Fibroblast of mammary gland (primary cell): Measurements from ENCODE around the gene TKTL1.
"Not testable (repeated sequence)": the region's sequence is repeated elsewhere in the genome, so short reads cannot be mapped to it uniquely, and the experiment has no call there.

ENCODE experiments used
- DNase-seq: peaks from one replicate; pipeline ENCODE4 v3.0.0-alpha.2; 2010; ENCODE audit warnings: low read depth
- H3K4me3 ChIP-seq: 2 replicates; pipeline ENCODE4 v1.5.1; 2011; ENCODE audit warnings: low read depth, mild to moderate bottlenecking, low read length, moderate library complexity; ENCODE audit not compliant: control insufficient read depth
- TF ChIP-seq, protein P1 (sequence below): conservative IDR thresholded peaks from 2 replicates; pipeline ENCODE4 v1.5.1; 2011; ENCODE audit warnings: low read depth, low read length, inconsistent platforms; ENCODE audit not compliant: control insufficient read depth, insufficient read depth

Gene TKTL1, protein sequence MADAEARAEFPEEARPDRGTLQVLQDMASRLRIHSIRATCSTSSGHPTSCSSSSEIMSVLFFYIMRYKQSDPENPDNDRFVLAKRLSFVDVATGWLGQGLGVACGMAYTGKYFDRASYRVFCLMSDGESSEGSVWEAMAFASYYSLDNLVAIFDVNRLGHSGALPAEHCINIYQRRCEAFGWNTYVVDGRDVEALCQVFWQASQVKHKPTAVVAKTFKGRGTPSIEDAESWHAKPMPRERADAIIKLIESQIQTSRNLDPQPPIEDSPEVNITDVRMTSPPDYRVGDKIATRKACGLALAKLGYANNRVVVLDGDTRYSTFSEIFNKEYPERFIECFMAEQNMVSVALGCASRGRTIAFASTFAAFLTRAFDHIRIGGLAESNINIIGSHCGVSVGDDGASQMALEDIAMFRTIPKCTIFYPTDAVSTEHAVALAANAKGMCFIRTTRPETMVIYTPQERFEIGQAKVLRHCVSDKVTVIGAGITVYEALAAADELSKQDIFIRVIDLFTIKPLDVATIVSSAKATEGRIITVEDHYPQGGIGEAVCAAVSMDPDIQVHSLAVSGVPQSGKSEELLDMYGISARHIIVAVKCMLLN

DNA sequence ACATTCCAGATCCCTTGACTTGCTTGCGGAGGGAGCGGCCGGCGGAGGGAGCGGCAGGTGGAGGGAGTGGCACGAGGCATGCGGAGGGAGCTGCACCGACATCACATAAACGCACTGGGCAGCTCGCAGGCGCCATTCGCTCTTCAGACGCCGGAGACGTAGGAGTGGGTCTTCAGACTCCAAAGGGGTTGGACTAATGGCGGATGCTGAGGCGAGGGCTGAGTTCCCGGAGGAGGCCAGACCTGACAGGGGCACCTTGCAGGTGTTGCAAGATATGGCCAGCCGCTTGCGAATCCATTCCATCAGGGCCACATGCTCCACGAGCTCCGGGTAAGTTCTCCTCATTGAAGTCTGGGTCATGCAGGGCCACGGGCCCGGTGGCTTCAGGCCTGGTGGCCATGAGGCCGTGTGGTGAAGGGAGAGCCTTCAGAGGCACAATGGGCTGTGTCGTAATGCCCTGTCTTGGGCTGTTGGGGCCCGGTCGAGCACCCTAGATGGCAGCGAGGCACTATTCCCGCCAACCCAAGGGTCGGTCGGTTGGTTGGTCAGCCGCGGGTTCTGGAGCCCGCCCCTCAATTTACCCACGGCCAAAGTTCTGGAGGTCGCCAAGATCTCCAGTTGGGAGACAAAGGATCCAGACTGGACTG lies at the start of gene TKTL1:
TSS of gene TKTL1 (plus strand) at position 132 of the 647 bp plus-strand sequence. CDS start at position 197, 65 bp downstream.
- no peak within 1 kb of the TSS for H3K4me3 ChIP-seq
- DNase-seq = no peak
- TF ChIP-seq, protein P1, sequence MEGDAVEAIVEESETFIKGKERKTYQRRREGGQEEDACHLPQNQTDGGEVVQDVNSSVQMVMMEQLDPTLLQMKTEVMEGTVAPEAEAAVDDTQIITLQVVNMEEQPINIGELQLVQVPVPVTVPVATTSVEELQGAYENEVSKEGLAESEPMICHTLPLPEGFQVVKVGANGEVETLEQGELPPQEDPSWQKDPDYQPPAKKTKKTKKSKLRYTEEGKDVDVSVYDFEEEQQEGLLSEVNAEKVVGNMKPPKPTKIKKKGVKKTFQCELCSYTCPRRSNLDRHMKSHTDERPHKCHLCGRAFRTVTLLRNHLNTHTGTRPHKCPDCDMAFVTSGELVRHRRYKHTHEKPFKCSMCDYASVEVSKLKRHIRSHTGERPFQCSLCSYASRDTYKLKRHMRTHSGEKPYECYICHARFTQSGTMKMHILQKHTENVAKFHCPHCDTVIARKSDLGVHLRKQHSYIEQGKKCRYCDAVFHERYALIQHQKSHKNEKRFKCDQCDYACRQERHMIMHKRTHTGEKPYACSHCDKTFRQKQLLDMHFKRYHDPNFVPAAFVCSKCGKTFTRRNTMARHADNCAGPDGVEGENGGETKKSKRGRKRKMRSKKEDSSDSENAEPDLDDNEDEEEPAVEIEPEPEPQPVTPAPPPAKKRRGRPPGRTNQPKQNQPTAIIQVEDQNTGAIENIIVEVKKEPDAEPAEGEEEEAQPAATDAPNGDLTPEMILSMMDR = no peak

DNA sequence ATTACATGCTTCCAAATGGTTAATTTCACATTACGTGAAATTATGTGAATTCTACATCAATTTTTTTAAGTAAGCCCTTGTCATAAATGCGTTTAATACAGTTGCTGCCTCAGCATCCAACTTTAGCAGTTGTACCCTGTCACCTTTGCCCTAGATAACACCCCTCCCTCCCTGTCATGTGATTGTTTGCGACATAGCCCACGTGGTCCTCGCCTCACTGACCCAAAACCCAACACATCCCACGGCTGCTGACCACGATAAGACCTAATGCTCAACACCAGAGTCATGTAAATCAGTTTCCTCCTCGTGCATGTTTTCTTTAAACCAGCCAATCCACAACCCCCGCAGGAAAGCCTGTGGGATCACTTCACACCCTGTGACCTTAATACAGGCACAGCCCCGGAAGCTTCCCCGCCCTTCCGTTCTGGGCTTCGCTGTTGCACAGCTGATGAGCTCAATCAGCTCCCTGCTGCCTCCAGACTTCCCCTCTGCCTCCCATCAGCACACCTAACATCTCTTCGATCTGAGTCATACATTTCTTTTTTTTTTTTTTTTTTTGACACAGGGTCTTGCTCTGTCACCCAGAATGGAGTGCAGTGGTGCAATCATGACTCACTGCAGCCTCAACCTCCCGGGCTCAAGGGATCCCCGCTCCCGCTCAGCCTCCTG lies 48.1 kb upstream of the TKTL1 start:
- DNase-seq, H3K4me3 ChIP-seq: not testable (repeated sequence)

DNA sequence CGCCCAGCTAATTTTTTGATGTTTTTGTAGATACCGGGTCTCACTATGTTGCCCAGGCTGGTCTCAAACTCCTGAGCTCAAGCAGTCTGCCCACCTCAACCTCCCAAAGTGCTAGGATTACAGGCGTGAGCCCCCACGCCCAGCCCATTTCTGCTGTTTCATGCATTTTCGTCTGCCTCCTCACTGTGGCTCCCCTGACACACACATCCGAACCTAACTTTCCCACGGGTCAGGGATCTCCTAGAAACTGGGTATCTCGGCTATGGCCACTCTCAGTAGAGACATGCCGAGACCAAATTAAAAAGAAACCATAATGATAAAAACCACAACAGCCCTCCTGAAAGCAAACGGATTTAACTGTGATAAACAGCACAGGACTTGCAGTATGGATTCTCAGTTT lies 47.5 kb upstream of the TKTL1 start:
- H3K4me3 ChIP-seq, DNase-seq: not testable (repeated sequence)

DNA sequence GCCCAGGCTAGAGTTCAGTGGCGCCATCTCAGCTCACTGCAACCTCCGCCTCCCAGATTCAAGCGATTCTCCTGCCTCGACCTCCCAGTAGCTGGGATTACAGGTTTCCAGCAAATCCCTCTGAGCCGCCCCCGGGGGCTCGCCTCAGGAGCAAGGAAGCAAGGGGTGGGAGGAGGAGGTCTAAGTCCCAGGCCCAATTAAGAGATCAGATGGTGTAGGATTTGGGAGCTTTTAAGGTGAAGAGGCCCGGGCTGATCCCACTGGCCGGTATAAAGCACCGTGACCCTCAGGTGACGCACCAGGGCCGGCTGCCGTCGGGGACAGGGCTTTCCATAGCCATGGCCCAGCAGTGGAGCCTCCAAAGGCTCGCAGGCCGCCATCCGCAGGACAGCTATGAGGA lies 38.3 kb upstream of the TKTL1 start, which contains the start of gene OPN1MW3:
TSS of gene OPN1MW3 (plus strand) at position 301 of the 400 bp plus-strand sequence. CDS start at position 339, 38 bp downstream.
- not testable (repeated sequence) for H3K4me3 ChIP-seq

DNA sequence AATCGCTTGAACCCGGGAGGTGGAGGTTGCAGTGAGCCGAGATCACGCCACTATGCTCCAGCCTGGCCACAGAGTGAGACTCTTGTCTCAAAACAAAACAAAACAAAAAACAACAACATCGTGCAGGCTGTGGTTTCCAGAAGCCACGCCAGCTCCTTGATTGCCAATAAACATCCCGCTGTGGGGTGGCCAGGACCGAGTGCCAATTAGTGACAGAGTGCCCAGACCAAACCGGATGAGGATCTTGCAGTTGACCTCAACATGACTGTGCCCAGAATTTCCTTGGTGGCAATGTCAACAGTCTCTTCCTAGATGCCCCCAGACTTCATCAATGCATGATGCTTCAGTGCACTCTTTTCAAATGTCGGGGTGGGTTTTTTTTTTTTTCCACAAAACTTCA lies 36.9 kb upstream of the TKTL1 start:
- not testable (repeated sequence) for DNase-seq, H3K4me3 ChIP-seq

More for the DNA sequence above, 38.3 kb upstream of the TKTL1 start, which contains the start of gene OPN1MW3:
- not testable (repeated sequence) for DNase-seq

DNA sequence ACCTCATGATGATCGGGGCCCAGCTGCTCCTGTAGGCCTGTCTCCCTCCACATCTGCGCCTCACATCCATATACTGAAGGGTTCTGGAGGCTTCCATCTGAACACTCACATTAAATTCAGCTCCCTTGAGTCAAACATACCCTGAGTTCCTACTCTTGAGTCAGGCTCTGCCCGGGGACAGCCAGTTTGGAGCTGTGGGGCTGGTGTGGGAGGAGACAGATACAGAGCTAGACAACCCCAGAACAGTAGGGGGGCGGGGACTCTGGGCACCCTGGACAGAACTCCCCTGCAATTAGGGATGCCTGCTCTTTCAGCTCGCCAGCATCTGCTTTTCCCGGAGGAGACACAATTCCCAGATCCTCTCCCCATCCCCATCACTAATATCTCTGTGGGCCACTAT lies 32.5 kb upstream of the TKTL1 start:
- not testable (repeated sequence) for H3K4me3 ChIP-seq, DNase-seq

DNA sequence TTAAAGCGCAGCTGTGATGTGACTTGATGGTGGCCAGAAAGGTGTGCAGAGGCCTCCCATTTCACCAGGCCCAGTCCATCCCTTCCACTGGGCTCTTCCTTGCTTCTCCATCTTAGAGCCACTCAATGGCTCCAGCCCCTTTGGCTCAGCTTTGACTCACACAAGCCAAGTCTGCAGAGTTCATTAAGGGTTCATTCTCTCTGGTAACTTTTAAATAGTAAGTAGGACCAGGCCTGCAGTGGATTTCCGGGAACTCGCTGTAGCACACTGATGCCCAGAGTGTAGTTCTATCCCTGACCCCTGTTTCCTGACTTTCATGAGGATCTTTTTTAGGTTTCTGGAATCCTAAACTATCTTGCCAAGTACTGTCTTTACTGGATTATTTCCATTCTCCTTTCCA lies 26.4 kb upstream of the TKTL1 start:
- H3K4me3 ChIP-seq = not testable (repeated sequence)

DNA sequence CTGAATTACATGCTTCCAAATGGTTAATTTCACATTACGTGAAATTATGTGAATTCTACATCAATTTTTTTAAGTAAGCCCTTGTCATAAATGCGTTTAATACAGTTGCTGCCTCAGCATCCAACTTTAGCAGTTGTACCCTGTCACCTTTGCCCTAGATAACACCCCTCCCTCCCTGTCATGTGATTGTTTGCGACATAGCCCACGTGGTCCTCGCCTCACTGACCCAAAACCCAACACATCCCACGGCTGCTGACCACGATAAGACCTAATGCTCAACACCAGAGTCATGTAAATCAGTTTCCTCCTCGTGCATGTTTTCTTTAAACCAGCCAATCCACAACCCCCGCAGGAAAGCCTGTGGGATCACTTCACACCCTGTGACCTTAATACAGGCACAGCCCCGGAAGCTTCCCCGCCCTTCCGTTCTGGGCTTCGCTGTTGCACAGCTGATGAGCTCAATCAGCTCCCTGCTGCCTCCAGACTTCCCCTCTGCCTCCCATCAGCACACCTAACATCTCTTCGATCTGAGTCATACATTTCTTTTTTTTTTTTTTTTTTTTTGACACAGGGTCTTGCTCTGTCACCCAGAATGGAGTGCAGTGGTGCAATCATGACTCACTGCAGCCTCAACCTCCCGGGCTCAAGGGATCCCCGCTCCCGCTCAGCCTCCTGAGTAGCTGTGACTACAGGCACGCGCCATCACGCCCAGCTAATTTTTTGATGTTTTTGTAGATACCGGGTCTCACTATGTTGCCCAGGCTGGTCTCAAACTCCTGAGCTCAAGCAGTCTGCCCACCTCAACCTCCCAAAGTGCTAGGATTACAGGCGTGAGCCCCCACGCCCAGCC lies 10.9 kb upstream of the TKTL1 start:
- H3K4me3 ChIP-seq, DNase-seq: not testable (repeated sequence)

More for the DNA sequence above, 26.4 kb upstream of the TKTL1 start:
- DNase-seq = not testable (repeated sequence)

DNA sequence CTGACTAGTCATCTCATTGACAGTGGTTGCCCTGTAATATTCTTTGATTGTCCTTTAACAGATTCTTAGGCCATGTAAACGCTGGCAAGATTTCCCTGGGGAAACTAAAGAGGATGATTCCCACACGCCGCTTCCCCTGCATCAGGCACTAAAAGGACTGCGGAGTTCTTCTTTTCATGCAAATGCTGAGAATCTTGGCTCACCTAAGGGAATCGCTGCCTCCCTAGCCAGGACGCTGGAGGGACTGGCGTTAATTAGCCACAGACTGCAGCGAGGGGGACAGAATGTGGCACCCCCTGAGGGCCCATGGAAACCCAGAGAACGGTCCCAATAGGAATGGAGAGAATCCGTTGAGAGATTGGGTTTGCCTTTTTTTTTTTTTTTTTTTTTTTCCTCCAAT lies 9.2 kb upstream of the TKTL1 start:
- not testable (repeated sequence) for H3K4me3 ChIP-seq, DNase-seq

DNA sequence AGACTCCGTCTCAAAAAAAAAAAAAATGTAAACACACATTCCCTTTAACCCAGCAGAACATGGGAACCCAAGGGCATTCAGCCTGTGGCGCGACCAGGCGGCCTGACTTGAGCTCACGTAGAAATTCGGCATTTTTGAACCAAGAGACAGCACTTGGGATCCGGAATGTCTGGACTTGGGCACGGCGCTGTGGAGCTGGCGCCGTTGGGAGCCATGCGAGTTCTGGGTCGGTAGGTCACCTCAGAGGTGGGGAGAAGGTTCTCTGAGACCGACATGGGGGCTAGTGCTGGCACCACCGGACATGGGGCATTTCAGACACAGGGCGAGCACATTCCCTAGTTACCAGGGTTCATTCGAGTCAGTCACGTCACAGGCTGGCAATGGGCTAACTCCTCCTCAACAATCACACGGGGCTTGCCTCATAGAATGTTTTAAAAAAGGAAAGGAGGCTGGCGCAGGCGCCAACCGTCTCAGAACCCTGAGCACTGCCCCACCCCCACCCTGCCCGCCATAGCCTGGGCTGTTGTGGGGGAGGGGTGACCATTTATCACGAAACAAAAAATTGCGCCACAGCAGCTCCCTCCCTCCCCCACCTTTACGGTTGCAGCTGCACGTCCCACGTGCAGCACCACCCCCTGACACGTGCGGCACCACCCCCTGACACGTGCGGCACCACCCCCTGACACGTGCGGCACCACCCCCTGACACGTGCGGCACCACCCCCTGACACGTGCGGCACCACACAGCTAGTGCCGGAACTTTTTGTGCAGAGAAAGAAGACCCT lies 612 bp upstream of the TKTL1 start, which contains the start of gene TEX28:
TSS of gene TEX28 (minus strand) at position 334 of the 784 bp plus-strand sequence. CDS start 3,007 bp downstream, outside the sequence.
- no peak for DNase-seq
- TF ChIP-seq, protein P1 = no peak
- H3K4me3 ChIP-seq = no peak within 1 kb of the TSS
